Measurements from ENCODE around the gene DOCK8. TPM values are rescaled to one million over a fixed set of nuclear protein-coding genes. Genes with fewer than 3 reads are reported as not detected.
A peak's percentile ranks its signal among the peaks of the same experiment; 100 is the strongest.

Gene DOCK8
- total RNA-seq, 2 donors from 2014 or later, result 199 to 213 TPM

DNA sequence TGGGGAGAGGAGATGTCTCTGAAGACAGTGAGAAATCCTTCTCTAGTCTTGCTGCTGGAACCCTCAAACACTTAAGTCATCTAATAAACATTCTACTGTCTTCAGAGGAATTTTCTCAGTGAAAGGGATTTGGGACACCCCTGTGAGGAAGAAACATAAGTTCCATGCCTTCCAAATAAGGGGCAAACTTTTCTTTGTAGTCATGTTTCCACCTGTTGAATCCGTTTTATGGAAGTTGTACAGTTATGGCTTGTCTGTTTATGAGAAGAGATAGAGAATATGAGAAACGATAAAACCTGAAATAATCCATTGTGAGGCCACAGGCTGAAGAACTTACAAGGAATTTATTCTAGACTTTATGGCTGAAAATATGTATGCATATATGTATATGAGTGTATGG is 49.6 kb downstream of the DOCK8 start:
- H3K36me3 Mint-ChIP-seq (ENCODE audit: insufficient read depth in 2 of 2), result peaks cover 0 to under 1% of the 10 kb centered on the region in 2 donors
- H3K9me3 Mint-ChIP-seq, result peaks cover under 1 to 1% of the 10 kb centered on the region in 2 donors
- peak overlapping the region; percentile 37 for H3K27ac Mint-ChIP-seq
- no peaks in the 10 kb centered on the region for H3K27me3 Mint-ChIP-seq (ENCODE audit: low read depth)
- no peak overlapping the region for H3K4me3 Mint-ChIP-seq
- H3K4me1 Mint-ChIP-seq (ENCODE audit: low read depth), result peaks cover 24% of the 10 kb centered on the region
- ATAC-seq (replicated peaks in 1 of 2), result no peak
- DNase-seq, result no peak

DNA sequence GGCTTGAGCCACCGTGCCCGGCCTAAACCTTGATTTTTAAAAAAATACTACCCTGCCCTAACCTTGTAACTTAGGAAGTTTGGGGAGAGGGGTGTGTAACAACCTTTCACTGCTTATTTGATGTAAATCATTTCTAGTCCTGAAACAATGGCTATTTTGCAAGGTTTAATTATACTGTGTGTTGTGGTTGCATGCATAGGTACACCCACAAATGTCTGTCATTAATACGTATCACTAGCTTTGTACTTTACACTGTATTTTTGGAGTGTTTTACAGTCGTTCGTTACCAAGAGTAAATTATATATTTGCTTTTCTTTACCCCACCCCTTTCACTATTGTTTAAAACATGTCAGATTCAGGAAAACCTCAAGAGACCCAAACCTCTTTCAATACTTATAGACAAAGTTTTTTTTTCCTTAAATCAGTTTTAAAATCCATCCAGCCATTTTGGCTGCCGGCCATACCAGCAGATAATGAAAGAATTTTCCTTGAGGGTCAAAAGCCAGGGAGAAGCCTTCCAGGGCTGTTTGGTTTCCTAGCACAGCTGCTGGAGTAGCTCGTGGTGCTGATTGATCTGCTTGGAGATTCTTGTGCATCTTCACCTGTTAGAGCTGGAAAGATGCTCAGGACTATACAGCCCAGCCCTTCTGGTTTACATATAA is 50.7 kb downstream of the DOCK8 start:
- H3K27me3 Mint-ChIP-seq (ENCODE audit: low read depth), result no peaks in the 10 kb centered on the region
- H3K27ac Mint-ChIP-seq, result no peak overlapping the region
- H3K36me3 Mint-ChIP-seq (ENCODE audit: insufficient read depth in 2 of 2), result peaks cover 2 to 4% of the 10 kb centered on the region in 2 donors
- peaks cover 2 to 4% of the 10 kb centered on the region in 2 donors for H3K9me3 Mint-ChIP-seq
- ATAC-seq (replicated peaks in 1 of 2) (no peak), DNase-seq (no peak)
- no peak overlapping the region for H3K4me3 Mint-ChIP-seq
- peaks cover 27% of the 10 kb centered on the region for H3K4me1 Mint-ChIP-seq (ENCODE audit: low read depth)

DNA sequence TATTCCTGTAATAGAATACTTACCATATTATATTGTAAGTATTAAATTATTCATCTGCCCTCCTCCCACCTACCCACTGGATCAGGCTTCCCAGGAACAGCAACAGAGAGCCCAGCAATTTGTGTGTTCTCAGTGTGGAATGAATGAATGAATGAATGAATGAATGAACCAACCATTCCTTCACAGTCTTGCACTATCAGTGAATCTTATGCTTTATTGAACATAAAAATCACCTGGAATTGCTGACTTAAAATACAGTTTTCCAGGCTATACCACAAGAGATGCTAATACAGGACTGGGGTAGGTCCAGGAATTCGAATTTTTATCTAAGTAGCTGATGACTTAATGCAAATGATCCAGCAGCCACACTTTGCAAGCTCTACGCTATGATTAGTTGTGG is 51.6 kb downstream of the DOCK8 start:
- no peak for ATAC-seq (replicated peaks in 1 of 2)
- no peaks in the 10 kb centered on the region for H3K27me3 Mint-ChIP-seq (ENCODE audit: low read depth)

DNA sequence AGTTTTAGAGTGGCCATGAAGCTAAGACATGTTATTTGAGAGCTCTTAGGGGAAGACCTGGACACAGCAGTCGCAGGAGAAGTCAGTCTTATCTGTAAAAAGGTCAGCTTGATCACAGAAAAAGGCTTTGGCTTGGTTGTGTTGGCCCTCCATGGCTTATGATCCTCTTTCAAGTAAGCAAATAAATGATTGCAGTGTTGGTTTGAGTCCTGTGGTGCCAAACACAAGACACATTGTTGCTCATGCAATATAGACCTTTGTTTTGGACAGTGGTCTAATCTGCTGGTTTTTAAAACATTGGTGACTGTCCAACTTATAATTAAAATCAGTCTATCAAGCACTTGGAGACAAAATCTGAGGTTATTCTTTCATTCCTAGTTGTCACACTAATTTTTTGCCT is 54.0 kb downstream of the DOCK8 start:
- no peak for DNase-seq
- Mint-ChIP-seq H3K27me3 (ENCODE audit: low read depth) (no peaks in the 10 kb centered on the region), H3K4me1 (ENCODE audit: low read depth) (peaks cover 44% of the 10 kb centered on the region), H3K27ac (peak overlapping the region; percentile 62), H3K36me3 (ENCODE audit: insufficient read depth in 2 of 2) (peaks cover 4 to 8% of the 10 kb centered on the region in 2 donors), H3K4me3 (peak overlapping the region in 1 of 2 donors; percentile 50), H3K9me3 (peaks cover 2 to 6% of the 10 kb centered on the region in 2 donors)
- no peak for ATAC-seq (replicated peaks in 1 of 2)

More for the DNA sequence above, 51.6 kb downstream of the DOCK8 start:
- Mint-ChIP-seq H3K4me3 (no peak overlapping the region), H3K4me1 (ENCODE audit: low read depth) (peaks cover 31% of the 10 kb centered on the region), H3K9me3 (peaks cover 2 to 4% of the 10 kb centered on the region in 2 donors), H3K36me3 (ENCODE audit: insufficient read depth in 2 of 2) (peaks cover 2 to 4% of the 10 kb centered on the region in 2 donors), H3K27ac (no peak overlapping the region)
- no peak for DNase-seq

DNA sequence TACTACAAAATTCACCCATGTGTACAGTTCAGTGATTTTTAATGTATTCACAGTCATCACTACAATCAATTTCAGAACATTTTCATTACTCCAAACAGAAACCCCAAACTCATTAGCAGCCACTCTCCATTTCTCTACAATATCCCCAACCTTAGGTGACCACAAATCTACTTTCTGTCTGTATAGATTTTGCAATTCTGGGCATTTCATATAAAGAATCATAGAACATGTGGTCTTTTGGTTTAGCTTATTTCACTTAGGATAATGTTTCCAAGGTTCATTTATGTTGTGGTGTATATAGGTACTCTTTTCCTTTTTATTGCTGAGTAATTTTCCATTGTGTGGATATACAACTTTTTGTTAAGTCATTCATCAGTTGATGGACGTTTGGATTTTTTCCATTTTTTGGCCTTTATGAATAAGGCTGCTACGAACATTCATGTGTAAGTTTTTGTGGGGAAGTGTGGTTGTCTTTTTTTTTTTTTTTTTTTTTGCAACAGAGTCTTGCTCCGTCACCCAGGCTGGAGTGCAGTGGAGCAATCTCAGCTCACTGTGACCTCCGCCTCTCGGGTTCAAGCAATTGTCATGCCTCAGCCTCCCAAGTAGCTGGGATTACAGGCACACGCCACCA is 54.5 kb downstream of the DOCK8 start:
- no peak for DNase-seq
- peaks cover 41% of the 10 kb centered on the region for H3K4me1 Mint-ChIP-seq (ENCODE audit: low read depth)
- no peak for ATAC-seq (replicated peaks in 1 of 2)
- H3K36me3 Mint-ChIP-seq (ENCODE audit: insufficient read depth in 2 of 2), result peaks cover 4 to 11% of the 10 kb centered on the region in 2 donors
- H3K9me3 Mint-ChIP-seq, result peaks cover 2 to 6% of the 10 kb centered on the region in 2 donors
- H3K4me3 Mint-ChIP-seq, result peak overlapping the region in 1 of 2 donors; percentile 0
- H3K27ac Mint-ChIP-seq, result peak overlapping the region; percentile 0
- no peaks in the 10 kb centered on the region for H3K27me3 Mint-ChIP-seq (ENCODE audit: low read depth)

DNA sequence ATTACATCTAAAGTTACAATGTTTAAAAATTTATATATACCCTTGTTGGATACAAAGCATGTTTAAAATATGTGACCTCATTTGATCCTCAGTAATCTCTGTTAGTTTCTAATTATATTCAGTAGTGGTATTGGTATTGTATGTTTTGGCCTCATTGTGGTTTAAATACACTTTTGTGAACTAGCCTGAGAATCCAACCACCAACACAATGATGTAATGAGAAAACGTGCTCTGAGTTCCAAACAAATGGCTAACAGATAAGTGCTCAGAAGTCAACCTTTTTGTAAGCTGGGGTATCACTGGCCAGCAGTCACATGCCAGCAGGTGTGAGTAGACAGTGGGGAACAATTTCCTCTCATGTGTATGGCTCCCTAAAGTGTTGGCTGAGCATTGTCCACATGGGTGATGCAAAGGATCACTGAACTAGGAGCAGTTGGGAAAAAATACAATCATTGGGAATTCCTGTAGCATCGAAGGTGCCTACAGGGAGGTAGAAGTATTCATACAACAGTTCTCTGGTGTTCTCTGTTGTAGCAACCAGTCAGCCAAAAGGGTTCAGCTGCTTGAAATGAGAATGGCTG is 56.1 kb downstream of the DOCK8 start:
- peak overlapping the region; percentile 100 for H3K27ac Mint-ChIP-seq
- peak overlapping the region in 1 of 2 donors; percentile 47 for H3K4me3 Mint-ChIP-seq

DNA sequence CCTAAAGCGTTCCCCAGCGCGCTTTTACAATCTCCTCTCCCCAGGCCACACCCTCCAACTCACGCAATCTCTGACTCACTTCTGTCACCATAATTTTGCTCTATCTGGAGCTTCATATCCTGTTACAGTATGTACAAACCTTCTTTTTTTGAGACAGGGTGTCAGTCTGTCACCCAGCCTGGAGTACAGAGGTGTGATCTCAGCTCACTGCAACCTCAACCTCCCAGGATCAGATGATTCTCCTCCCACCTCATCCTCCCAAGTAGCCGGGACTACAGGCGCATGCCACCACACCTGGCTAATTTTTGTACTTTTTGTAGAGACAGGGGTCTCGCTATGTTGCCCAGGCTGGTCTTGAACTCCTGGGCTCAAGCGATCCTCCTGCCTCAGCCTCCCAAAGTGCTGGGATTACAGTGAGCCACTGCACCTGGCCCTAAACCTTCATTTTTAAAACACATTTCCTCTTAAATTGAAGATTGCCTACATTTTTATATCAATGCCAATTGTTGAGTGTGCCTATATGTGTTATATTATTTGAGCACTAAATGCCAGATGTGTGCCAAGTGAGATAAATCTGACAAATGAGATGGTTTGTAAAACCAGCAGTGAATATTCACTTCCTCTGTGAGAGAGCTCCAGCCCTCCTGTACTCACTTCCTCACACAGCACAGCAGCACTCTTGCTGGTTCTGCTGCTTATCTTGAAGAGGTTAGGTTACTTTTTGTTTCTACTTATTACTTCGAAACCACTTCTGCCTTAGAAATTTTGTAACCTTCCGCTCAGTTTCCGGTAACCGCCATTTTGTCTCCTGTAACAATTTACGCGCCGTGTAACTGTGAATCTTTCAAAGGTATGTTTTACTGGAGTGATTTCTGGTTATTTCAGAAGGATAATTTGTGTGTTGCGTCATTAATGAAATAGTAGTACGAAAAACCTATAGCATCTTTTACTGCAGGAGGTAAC is 57.9 kb downstream of the DOCK8 start:
- ATAC-seq (replicated peaks in 1 of 2), result peak; percentile 90 to 91
- H3K4me3 Mint-ChIP-seq, result peak overlapping the region; percentile 89 to 97
- H3K36me3 Mint-ChIP-seq (ENCODE audit: insufficient read depth in 2 of 2), result peaks cover 18% of the 10 kb centered on the region in 2 donors
- peak; percentile 78 to 83 for DNase-seq
- H3K27me3 Mint-ChIP-seq (ENCODE audit: low read depth), result no peaks in the 10 kb centered on the region
- peaks cover 36% of the 10 kb centered on the region for H3K4me1 Mint-ChIP-seq (ENCODE audit: low read depth)
- H3K9me3 Mint-ChIP-seq, result peaks cover 2 to 6% of the 10 kb centered on the region in 2 donors
- H3K27ac Mint-ChIP-seq, result peak overlapping the region; percentile 100

More for the DNA sequence above, 56.1 kb downstream of the DOCK8 start:
- no peak for DNase-seq
- peaks cover 13 to 18% of the 10 kb centered on the region in 2 donors for H3K36me3 Mint-ChIP-seq (ENCODE audit: insufficient read depth in 2 of 2)
- peaks cover 37% of the 10 kb centered on the region for H3K4me1 Mint-ChIP-seq (ENCODE audit: low read depth)
- ATAC-seq (replicated peaks in 1 of 2), result no peak
- H3K27me3 Mint-ChIP-seq (ENCODE audit: low read depth), result no peaks in the 10 kb centered on the region
- peaks cover 2 to 6% of the 10 kb centered on the region in 2 donors for H3K9me3 Mint-ChIP-seq

DNA sequence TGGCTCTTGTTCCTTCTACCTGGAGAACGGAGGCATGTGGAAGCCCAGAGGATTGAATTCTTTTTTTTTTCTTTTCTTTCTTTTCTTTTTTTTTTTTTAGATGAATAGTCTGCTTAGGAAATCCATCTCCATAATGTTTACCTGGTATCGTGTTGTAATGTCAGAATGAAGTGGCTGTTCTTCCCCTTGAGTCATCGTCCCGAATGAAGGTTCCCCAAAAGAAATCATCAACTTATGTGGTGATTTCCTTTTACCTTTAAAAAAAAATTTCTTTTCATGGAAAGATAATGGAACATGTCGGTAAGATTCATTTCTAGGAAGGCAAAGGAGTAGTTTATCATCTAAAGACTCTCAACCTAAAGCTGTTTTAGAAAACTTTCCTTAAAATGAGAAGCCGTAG is 59.7 kb downstream of the DOCK8 start:
- Mint-ChIP-seq H3K27ac (peak overlapping the region; percentile 100), H3K4me3 (peak overlapping the region; percentile 89 to 98), H3K9me3 (peaks cover 0 to 4% of the 10 kb centered on the region in 2 donors), H3K27me3 (ENCODE audit: low read depth) (no peaks in the 10 kb centered on the region), H3K36me3 (ENCODE audit: insufficient read depth in 2 of 2) (peaks cover 16 to 18% of the 10 kb centered on the region in 2 donors), H3K4me1 (ENCODE audit: low read depth) (peaks cover 18% of the 10 kb centered on the region)
- no peak for ATAC-seq (replicated peaks in 1 of 2)
- DNase-seq, result no peak

DNA sequence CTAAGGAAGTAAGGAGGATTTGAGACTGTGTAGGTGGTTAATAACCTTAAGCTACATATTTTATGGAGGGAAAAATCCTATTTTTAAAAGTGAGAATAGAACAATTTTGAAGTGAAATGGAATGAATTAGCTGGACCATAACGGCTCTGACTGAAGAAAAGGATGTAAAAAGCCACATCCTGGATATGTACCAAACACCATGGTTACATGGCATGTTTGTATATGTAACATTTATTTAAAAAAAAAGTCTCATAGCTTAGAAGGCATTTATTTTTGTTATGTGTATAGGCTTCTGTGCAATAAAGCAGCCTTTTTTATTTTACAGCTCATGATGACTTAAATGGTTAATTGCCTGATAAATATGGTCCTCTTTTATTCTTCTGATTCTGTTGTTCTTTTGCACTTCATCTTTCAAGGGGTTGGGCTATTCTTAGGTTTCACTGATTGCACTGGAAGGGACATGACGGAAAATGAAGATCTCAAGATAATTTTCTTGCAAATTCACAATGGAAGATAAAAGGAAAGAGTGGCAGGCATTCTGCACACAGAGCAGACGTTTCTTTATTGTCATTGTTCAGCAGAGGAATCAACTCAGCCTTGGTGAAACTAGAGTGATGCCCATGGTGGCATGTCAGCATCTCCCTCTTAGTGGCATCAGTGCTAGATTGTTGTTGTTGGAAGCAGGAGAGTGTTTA is 63.1 kb downstream of the DOCK8 start:
- DNase-seq, result no peak
- no peaks in the 10 kb centered on the region for H3K9me3 Mint-ChIP-seq
- no peak overlapping the region for H3K27ac Mint-ChIP-seq
- peak; percentile 25 to 38 for ATAC-seq (replicated peaks in 1 of 2)
- peaks cover 19 to 20% of the 10 kb centered on the region in 2 donors for H3K36me3 Mint-ChIP-seq (ENCODE audit: insufficient read depth in 2 of 2)
- H3K4me1 Mint-ChIP-seq (ENCODE audit: low read depth), result peaks cover under 1% of the 10 kb centered on the region
- H3K4me3 Mint-ChIP-seq, result no peak overlapping the region
- no peaks in the 10 kb centered on the region for H3K27me3 Mint-ChIP-seq (ENCODE audit: low read depth)

DNA sequence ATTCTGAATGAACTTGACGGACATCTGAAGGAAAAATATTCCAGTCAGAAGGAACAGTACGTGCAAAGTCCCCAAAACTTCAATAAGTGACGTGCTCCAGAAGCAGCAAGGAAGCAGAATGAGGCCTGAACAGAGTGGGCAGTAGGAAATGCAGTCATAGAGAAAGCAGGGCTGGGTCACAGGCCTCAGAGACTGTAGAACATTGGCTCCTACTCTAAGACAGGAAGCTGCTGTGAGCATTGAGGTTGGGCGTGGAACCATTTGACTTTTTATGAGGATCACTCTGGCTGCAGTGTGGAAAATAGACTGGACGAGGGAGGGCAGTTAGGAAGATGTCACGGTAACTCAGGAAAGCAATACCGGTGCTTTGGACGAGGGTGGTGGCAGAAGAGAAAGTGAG is 64.0 kb downstream of the DOCK8 start:
- Mint-ChIP-seq H3K4me1 (ENCODE audit: low read depth) (no peaks in the 10 kb centered on the region), H3K4me3 (no peak overlapping the region), H3K27me3 (ENCODE audit: low read depth) (no peaks in the 10 kb centered on the region), H3K36me3 (ENCODE audit: insufficient read depth in 2 of 2) (peaks cover 15 to 22% of the 10 kb centered on the region in 2 donors), H3K27ac (no peak overlapping the region), H3K9me3 (no peaks in the 10 kb centered on the region)
- DNase-seq (peak; percentile 56 to 67), ATAC-seq (replicated peaks in 1 of 2) (peak; percentile 83 to 86)

DNA sequence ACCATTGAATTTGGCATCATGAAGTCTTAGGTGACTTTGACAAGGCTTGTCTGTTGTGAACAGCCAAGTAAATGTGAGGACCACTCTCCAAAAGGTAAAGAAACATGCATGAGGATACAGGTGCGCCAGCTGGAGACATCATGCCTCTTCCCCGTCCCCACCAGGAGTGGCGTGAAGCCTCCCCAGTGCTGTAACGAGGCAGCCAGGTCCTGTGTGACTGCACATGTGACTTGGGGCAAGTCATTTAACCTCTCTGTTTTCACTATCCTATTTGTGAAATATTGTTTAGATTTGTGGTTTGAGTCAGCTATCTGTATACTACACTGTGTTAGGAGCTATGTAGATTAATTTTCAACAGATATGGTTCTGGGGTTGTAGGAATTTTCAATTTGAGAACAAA is 65.0 kb downstream of the DOCK8 start:
- no peak overlapping the region for H3K27ac Mint-ChIP-seq
- DNase-seq (no peak), ATAC-seq (replicated peaks in 1 of 2) (peak in 1 of 2 donors; percentile 24)
- H3K4me1 Mint-ChIP-seq (ENCODE audit: low read depth), result no peaks in the 10 kb centered on the region
- no peaks in the 10 kb centered on the region for H3K27me3 Mint-ChIP-seq (ENCODE audit: low read depth)
- H3K4me3 Mint-ChIP-seq, result no peak overlapping the region
- H3K36me3 Mint-ChIP-seq (ENCODE audit: insufficient read depth in 2 of 2), result peaks cover 12 to 19% of the 10 kb centered on the region in 2 donors
- H3K9me3 Mint-ChIP-seq, result no peaks in the 10 kb centered on the region
